D721Med (cell line): ENCODE measurements around the gene MAFG.

Experiments
- DNase-seq: peaks from one replicate; pipeline ENCODE4 v3.0.0; 2011; ENCODE audit warnings: low spot score; ENCODE audit not compliant: insufficient read length
- FAIRE-seq: peaks from 2 replicates; lab custom pipeline; 2011; peaks lifted over from hg19 to GRCh38; lab: Jason Lieb, UNC
- CTCF ChIP-seq: IDR thresholded peaks from 2 replicates; pipeline ENCODE4 v1.5.1; 2012; ENCODE audit warnings: mild to moderate bottlenecking, control low read depth; ENCODE audit not compliant: insufficient read depth; ENCODE audit errors: missing control alignments

The MAFG gene

GRCh38 chr17:81907219-81908145 is 20.1 kb downstream of the MAFG start:
- peak; percentile 13 for TF ChIP-seq CTCF
- FAIRE-seq, result no peak
- DNase-seq, result no peak

- FAIRE-seq (no peak), DNase-seq (no peak)
- TF ChIP-seq CTCF, result peak; percentile 37
Observed at GRCh38 chr17:81906476-81907218, 20.9 kb downstream of the MAFG start.

- no peak for TF ChIP-seq CTCF
- FAIRE-seq (no peak), DNase-seq (no peak)
Observed at GRCh38 chr17:81905993-81906392, 21.5 kb downstream of the MAFG start.

- no peak for DNase-seq
- no peak for FAIRE-seq
Observed at GRCh38 chr17:81905424-81905875, 22.1 kb downstream of the MAFG start.

GRCh38 chr17:81904600-81905423 is 22.7 kb downstream of the MAFG start:
- no peak for DNase-seq
- no peak for FAIRE-seq
- TF ChIP-seq CTCF, result no peak

More at GRCh38 chr17:81905424-81905875, 22.1 kb downstream of the MAFG start:
- no peak for TF ChIP-seq CTCF

- no peak for DNase-seq
- FAIRE-seq, result no peak
- TF ChIP-seq CTCF, result no peak
Observed at GRCh38 chr17:81903896-81904599, 23.5 kb downstream of the MAFG start.
